Glomerular visceral epithelial cell (primary cell): ENCODE results near the gene JDP2.

Source experiments
- DNase-seq: peaks from one replicate; pipeline ENCODE4 v3.0.0-alpha.2; 2016; ENCODE audit errors: extremely low spot score

Gene JDP2

GRCh38 chr14:75409316-75410205, 18.3 kb upstream of the JDP2 start:
- no peak for DNase-seq

- no peak for DNase-seq
Measured at GRCh38 chr14:75411214-75411540, 16.6 kb upstream of the JDP2 start.

- no peak for DNase-seq
Measured at GRCh38 chr14:75413013-75413412, 14.8 kb upstream of the JDP2 start.

- DNase-seq: no peak
Measured at GRCh38 chr14:75417674-75418073, 10.1 kb upstream of the JDP2 start.

GRCh38 chr14:75418850-75419768, 8.7 kb upstream of the JDP2 start:
- DNase-seq: no peak

DNA sequence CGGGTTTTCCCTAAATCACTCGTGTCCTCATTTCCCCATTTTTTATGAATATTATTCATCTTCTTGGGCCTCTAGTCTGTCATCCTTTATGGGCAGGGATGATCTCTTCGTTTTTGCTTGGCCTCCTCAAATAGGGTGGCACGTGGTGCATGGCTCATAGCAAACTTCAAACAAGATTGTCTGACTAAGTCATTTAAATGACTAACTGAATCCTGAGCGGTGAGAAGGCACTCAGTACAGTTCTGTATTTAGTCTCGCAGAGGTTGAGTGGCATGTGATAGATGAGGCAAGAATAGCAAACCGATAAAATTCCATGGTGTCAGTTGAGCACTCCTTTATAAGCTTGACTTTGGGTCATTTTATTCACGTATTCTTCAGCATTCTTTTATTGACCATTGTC, 5.7 kb upstream of the JDP2 start:
- DNase-seq: peak; percentile 31

GRCh38 chr14:75424496-75424895, 3.3 kb upstream of the JDP2 start:
- no peak for DNase-seq

GRCh38 chr14:75425446-75425845, 2.4 kb upstream of the JDP2 start:
- no peak for DNase-seq

- DNase-seq: no peak
Measured at GRCh38 chr14:75426332-75427125, 1.3 kb upstream of the JDP2 start.

DNA sequence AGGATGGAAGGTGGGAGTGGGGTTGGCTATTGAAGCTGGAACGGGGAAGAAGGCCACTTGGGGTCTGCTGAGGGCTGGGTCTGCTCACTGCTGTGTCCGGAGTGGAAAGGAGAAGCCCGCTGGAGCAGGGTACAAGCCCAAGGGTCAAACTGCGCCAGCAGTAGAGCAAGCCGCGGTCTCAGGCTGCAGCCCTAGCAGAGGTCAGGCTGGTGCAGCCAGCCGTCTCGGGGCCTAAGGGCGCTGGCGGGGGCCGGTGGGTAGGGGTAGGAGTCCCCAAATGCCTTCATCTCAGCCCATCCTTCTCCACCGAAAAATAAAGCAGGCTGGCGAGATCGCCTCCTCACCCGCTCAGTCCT, 718 bp upstream of the JDP2 start:
- no peak for DNase-seq

DNA sequence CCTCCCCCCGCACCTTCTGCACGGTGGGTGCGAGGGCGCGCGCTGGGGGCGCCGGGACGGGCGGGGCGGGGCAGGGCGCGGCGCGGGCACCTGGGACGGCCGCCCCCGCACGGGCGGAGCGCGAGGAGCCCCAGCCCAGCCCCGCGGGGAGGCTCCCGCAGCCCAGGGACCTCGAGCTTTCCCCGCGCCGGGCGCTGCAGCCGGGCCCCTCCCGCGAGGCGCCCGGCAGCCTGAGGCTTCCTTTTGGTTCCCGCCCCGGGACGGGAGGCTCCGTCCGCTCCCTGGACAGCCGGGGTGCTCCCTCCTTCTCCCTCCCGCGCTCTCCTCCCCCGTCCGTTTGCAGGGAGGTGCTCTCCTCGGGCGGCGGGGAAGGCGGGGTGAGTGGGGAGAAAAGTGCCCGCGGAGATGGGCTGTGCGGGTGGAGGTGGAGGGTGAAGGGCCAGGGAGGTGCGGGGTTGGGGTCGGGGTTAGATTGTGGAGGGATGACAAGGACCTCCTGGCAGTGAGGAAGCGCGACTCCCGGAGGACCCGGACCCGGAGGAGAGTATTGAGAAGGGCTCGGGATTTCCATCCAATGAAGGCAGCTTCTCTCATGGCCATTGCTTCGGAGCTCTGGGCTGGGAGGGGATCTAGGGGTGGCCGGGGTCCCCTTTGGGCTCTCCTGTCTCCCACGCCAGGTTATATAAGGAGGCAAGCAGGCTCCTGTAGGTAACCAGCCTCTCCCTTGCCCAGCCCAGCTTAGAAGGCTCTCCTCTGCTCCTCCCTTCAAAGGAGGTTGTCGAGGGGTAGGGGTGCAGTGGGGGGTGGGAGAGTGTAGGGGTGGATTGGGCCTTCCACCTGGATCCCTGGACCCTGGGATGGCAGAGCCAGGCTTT, 645 bp downstream of the JDP2 start:
- peak; percentile 18 for DNase-seq

DNA sequence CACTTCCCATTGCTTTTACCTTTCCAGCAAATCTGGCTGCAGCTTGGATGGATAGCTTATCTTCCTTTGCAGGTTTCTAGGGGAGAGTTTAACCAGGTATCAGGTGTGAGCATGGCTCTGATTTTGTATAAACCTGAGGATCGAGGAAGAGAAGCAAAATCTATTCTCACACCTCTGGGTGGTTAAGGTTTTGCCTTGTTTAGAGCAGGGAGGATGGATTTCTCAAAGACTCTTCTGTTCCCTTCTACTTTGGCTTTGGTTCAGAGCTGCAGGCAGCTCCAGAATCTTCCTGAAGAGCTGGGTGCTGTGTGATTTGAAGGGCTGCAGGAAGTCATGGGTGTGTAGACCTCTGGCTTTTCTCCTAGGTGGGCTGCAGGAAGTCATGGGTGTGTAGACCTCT, 1.7 kb downstream of the JDP2 start:
- DNase-seq: no peak

- no peak for DNase-seq
Measured at GRCh38 chr14:75430116-75430515, 2.3 kb downstream of the JDP2 start.

DNA sequence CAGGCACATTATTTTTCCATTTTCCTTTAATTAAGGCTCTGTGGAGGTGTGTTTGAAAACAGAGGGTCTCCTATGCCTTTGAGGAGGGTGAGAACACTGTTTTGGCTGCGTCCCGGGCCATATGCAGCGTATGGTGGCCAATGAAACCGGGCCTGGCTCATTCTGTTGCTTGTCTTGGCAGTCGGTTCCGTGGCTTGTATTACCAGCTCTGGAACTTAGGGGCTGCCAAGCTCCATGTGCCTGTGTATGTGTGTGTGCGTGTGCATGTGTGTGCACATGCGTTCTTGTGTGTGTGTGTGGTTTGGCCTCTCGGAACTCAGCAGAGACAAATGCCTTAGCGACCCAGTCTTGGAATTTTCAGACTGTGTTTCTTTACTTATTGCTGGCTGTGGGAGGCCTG, 2.7 kb downstream of the JDP2 start:
- DNase-seq: no peak

GRCh38 chr14:75430976-75431375, 3.2 kb downstream of the JDP2 start:
- DNase-seq: no peak

DNA sequence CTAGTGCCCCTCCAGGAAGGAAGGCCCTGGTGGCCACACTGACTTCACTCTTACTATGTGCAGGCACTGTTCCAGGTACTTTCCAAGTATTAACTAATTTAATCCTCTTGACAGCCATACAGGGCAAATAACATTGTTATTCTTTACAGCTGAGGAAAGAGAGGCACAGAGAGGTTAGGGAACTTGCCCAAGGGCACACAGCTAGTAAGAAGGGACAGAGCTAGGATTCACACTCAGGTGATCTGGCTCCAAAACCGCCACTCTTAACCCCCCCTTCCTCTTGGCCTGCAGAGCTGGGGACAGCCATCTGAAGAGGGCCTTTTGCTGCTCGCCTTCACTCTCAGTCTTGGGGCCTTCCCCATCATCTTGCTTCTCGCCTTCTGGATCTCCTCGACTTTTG, 4.0 kb downstream of the JDP2 start:
- DNase-seq: no peak

DNA sequence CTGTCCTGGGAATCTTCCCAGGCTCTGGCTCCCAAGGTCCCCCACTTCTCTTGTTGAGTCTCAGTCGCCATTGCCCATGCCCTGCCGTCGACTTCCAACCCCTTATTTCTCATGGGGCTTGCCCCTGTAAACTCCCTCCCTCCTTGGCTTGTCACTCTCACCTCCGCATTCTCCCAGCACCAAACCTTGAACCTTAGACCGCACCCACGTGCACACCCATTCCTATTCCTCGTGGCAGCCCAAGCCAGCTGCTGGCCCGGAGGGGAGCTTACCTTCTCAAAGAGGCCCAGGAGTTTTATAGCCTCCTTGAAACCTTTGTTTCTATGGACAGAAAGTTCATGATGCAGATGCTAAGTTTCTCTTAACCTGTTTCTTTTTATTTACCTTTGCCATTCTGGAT, 4.6 kb downstream of the JDP2 start:
- no peak for DNase-seq

DNA sequence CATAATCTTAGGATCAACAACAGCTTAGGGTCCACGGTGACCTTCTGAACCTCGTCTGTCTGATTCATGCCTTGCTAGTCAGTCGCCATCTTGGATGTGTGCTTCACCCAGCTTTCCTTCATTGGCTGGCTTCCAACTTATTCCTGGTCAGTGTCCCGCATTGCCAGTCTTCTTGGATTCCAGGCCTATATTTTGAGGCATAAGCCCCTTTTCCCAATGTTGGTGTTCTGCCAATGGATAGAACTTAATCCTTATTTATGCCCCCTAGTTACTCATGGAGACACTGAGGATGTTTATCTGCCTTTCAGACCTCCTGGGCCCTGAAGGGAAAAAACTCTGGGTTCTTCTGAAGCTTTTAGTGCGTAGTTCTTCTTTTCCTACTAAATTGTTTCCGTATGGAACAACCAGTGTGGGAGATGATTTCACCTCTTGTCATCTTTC, 5.8 kb downstream of the JDP2 start:
- DNase-seq: no peak

- no peak for DNase-seq
Measured at GRCh38 chr14:75434138-75434889, 6.5 kb downstream of the JDP2 start.

GRCh38 chr14:75434890-75435248, 7.0 kb downstream of the JDP2 start:
- DNase-seq: no peak

DNA sequence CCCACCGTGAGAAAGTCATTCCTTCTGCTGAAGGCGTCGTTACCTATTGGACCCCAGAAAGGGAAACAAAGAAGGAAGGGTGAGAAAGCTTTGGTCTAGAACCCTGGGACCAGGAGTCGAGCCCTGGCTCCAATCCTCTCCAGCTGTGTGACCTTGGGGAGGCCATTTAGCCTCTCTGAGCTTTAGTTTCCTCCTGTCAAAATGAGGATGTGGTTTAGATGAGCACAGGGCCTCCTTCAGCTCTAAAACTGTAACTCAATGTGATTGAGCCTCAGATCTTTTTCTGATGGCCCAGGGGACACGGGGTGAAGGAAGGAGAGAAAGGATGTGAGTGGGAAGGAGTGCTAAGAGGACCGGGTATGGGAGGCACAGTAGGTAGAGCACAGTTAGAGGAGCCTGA, 7.7 kb downstream of the JDP2 start:
- no peak for DNase-seq
